ENCODE results near the gene GALK1. TPM values are rescaled to one million over a fixed set of nuclear protein-coding genes. Genes with fewer than 3 reads are reported as not detected.

GALK1 gene
- total and polyA plus RNA-seq, 2 experiments from 2014 or later, result 63.7 to 161 TPM

DNA sequence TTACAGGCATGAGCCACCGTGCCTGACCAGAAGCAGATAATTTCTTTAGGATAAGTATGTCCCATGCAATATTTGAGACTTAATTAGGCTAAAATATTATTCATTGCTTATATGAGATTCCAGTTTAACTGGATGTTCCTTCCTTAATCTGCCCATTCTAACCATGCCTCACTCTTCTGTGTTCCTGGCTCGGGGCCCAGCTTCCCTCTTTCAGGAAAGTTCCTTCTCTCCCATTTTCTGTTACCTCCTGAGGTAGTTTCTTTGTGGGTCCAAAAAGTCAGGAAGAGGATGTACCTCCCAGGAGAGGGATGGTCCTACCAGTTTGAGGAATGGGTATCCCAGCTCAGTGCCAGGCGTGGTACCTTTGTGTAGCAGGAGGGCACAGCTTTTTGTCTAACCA lies 42.9 kb upstream of the GALK1 start:
- H3K27ac ChIP-seq, result no peak overlapping the region
- WGBS (ENCODE audit: low lambda C conversion rate, missing lambda C conversion rate), result 90% methylated on average over 3 of the region's 3 CpGs
- H3K4me3 ChIP-seq, result no peak overlapping the region

DNA sequence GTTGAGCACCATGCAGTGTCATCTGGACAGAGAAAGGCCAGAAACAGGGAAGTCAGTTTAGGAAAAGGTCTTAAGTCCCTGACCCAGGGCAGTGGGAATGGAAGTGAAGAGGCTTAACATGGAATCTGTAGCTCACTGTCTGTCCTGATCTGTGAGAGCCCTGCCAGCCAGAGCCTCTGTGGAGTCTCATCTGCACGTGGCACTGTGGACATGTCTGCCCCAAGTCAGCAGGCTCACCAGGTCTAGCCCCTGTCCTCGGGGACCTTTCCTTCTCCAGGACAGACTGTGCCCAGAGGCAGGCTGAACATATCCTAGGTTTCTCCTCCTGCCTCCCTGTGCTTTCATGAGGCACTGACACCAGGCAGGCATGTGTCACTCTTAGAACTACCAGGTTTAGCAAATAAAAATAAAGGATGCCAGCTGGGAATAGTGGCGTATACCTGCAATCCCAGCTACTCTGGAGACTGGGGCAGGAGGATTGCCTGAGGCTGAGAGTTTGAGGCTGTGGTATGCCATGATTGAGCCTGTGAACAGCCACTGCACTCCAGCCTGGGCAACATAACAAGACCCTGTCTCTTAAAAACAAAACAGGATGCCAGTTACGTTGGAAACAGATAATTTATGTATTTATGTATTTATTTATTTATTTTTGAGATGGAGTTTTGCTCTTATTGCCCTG lies 42.0 kb upstream of the GALK1 start:
- Histone ChIP-seq H3K4me3 (no peak overlapping the region), H3K27ac (no peak overlapping the region), H3K36me3 (replicated peaks; ENCODE audit: insufficient read depth, low read depth) (no peaks in the 10 kb centered on the region), H3K4me1 (ENCODE audit: insufficient read depth) (no peaks in the 10 kb centered on the region), H2AFZ (no peak overlapping the region), H3K79me2 (peaks cover 53% of the 10 kb centered on the region), H3K4me2 (no peak overlapping the region), H4K20me1 (ENCODE audit: insufficient read depth, poor library complexity, severe bottlenecking) (peaks cover 6% of the 10 kb centered on the region), H3K9me2 (replicated peaks; ENCODE audit: insufficient read depth) (no peaks in the 10 kb centered on the region), H3K9me3 (ENCODE audit: low read depth) (no peaks in the 10 kb centered on the region), H3K27me3 (no peaks in the 10 kb centered on the region)
- WGBS (ENCODE audit: low lambda C conversion rate, missing lambda C conversion rate), result 87% methylated on average over 4 of the region's 4 CpGs
- TF ChIP-seq EZH2phosphoT487 (IDR thresholded peaks at IDR 0.05; ENCODE audit: low read depth, severe bottlenecking, unreplicated experiment), result no peak
- TF ChIP-seq, protein P1, sequence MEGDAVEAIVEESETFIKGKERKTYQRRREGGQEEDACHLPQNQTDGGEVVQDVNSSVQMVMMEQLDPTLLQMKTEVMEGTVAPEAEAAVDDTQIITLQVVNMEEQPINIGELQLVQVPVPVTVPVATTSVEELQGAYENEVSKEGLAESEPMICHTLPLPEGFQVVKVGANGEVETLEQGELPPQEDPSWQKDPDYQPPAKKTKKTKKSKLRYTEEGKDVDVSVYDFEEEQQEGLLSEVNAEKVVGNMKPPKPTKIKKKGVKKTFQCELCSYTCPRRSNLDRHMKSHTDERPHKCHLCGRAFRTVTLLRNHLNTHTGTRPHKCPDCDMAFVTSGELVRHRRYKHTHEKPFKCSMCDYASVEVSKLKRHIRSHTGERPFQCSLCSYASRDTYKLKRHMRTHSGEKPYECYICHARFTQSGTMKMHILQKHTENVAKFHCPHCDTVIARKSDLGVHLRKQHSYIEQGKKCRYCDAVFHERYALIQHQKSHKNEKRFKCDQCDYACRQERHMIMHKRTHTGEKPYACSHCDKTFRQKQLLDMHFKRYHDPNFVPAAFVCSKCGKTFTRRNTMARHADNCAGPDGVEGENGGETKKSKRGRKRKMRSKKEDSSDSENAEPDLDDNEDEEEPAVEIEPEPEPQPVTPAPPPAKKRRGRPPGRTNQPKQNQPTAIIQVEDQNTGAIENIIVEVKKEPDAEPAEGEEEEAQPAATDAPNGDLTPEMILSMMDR (IDR thresholded peaks at IDR 0.05; ENCODE audit: poor library complexity), result no peak
- no peak for TF ChIP-seq EZH2 (IDR thresholded peaks at IDR 0.05; ENCODE audit: borderline replicate concordance)
- DNase-seq (ENCODE audit: low spot score), result no peak

More for the DNA sequence above, 42.9 kb upstream of the GALK1 start:
- H3K9me3 ChIP-seq (ENCODE audit: low read depth), result no peaks in the 10 kb centered on the region
- no peaks in the 10 kb centered on the region for H3K4me1 ChIP-seq (ENCODE audit: insufficient read depth)
- H3K79me2 ChIP-seq, result peaks cover 49% of the 10 kb centered on the region
- TF ChIP-seq EZH2 (IDR thresholded peaks at IDR 0.05; ENCODE audit: borderline replicate concordance) (no peak), EZH2phosphoT487 (IDR thresholded peaks at IDR 0.05; ENCODE audit: low read depth, severe bottlenecking, unreplicated experiment) (no peak)
- TF ChIP-seq, protein P1 (IDR thresholded peaks at IDR 0.05; ENCODE audit: poor library complexity), result no peak
- peaks cover 6% of the 10 kb centered on the region for H4K20me1 ChIP-seq (ENCODE audit: insufficient read depth, poor library complexity, severe bottlenecking)
- no peak overlapping the region for H2AFZ ChIP-seq
- no peaks in the 10 kb centered on the region for H3K9me2 ChIP-seq (replicated peaks; ENCODE audit: insufficient read depth)
- no peak overlapping the region for H3K4me2 ChIP-seq
- H3K36me3 ChIP-seq (replicated peaks; ENCODE audit: insufficient read depth, low read depth), result no peaks in the 10 kb centered on the region
- no peak for DNase-seq (ENCODE audit: low spot score)
- H3K27me3 ChIP-seq, result no peaks in the 10 kb centered on the region

- no peak for DNase-seq (ENCODE audit: low spot score)
- Histone ChIP-seq H3K9me3 (ENCODE audit: low read depth) (no peaks in the 10 kb centered on the region), H3K4me1 (ENCODE audit: insufficient read depth) (no peaks in the 10 kb centered on the region), H2AFZ (no peak overlapping the region), H3K4me2 (no peak overlapping the region), H3K4me3 (no peak overlapping the region), H3K79me2 (peaks cover 67% of the 10 kb centered on the region), H3K36me3 (replicated peaks; ENCODE audit: insufficient read depth, low read depth) (no peaks in the 10 kb centered on the region), H3K9me2 (replicated peaks; ENCODE audit: insufficient read depth) (no peaks in the 10 kb centered on the region), H3K27ac (no peak overlapping the region), H4K20me1 (ENCODE audit: insufficient read depth, poor library complexity, severe bottlenecking) (peaks cover 6% of the 10 kb centered on the region), H3K27me3 (no peaks in the 10 kb centered on the region)
- TF ChIP-seq, protein P1 (IDR thresholded peaks at IDR 0.05; ENCODE audit: poor library complexity), result no peak
- TF ChIP-seq EZH2 (IDR thresholded peaks at IDR 0.05; ENCODE audit: borderline replicate concordance) (no peak), EZH2phosphoT487 (IDR thresholded peaks at IDR 0.05; ENCODE audit: low read depth, severe bottlenecking, unreplicated experiment) (no peak)
- 100% methylated on average over 1 of the region's 1 CpG for whole genome bisulfite sequencing (ENCODE audit: low lambda C conversion rate, missing lambda C conversion rate)
These were observed 38.9 kb upstream of the GALK1 start for GRCh38 chr17:75803883-75804282.
